Central memory CD4-positive, alpha-beta T cell (primary cell): ENCODE measurements around the gene SIAH3.

Experiments
- DNase-seq: peaks from one replicate; pipeline ENCODE4 v3.0.0; 2022

SIAH3 gene

DNA sequence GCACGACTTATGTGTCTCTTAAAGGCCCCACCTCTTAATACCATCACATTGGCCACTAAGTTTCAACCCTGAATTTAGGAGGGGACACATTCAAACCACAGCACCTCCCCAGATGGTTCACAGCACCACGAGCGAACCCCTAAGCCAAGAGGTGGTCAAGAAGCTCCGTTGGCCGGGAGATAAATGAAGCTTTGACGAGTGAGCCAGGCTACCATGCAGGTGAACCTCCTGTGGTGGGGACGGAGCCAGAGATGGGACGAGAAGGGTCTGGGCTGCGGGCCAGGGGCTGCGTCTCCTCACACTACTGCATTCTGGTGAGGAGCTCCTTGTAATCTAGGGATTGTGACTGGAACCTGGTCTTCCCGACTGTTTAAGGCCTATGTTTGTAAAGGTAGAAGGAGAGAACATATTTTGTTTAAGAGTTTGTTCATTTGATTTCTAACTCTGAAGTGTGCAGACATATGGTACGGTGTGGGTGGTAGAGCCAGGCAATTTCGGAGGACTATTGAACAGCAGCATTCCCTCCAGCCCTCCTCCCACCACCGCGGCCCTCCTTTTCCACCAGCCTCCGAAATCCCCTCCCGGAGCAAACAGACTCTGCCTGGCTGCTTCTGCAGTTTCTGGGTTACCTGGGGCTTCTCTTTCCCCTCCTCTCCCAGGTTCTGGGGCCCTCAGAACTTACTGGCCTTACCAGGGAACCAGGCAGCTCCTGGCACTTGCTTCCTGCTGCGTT lies 31.3 kb downstream of the SIAH3 start:
- no peak for DNase-seq

DNA sequence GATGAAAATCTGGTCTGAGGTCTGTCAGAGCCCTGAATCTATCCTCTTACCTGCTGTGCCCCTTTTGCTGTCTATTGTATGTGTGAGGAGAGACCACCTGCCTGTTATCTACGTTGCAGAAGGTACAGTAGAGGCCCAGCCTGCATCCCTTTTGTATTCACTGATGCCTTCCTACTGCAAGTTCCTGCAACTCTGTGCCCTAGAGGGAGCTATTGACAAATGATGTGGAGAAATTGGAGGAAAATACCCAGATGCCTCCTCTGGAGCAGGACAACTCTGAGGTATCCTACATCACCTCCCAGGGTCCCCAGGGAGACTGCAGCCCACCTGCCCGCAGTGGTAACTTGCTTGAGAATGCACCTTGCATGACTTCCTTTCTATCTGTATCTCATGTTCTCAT lies 33.7 kb downstream of the SIAH3 start:
- DNase-seq = no peak

DNA sequence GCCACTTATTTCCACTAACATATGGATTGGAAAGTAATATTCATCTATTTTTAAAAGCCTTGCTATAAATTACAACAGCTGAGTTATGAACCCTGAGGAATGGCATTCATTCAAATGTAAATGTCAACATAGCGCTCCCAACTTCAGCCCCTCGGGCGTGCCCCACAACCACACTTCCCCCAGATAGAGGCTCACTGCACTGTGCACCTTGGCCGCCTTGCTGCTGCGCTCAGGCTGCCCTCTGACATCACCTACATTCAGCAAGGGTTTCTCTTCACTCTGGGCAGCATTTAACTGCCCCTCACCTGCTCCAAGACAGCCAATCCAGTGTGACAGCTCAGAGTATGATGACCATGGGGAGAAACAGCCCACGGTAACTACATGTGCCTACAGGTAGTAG lies 35.1 kb downstream of the SIAH3 start:
- DNase-seq = no peak

DNA sequence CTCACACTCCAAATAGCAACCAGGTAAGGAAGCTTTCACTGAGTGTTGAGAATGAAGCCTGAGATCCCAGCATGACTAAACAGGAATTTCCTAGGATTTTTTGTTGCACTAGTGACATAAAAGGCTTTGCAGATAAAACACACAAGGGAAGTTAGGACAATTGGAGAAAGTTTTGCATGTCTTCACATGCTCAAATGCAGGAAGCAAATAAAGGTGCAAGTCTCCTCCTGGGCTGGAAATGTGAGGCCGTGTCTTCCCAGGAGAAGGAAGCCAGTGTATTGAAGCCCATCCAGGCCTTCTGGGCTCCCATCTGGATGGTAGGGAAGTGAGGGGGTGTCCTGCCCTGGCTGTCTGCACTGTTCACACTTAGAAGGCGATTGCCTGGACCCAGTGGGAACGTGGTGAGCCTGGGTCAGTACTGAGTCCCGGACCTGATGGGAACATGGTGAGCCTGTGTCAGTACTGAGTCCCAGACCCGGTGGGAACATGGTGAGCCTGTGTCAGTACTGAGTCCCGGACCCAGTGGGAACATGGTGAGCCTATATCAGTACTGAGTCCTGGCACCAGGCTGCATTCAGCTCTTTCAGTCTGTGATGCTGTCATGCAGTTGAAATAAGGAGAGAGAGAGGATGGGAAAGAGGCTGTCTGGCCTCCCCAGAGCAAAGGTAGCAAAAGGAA lies 38.7 kb downstream of the SIAH3 start:
- DNase-seq = no peak

DNA sequence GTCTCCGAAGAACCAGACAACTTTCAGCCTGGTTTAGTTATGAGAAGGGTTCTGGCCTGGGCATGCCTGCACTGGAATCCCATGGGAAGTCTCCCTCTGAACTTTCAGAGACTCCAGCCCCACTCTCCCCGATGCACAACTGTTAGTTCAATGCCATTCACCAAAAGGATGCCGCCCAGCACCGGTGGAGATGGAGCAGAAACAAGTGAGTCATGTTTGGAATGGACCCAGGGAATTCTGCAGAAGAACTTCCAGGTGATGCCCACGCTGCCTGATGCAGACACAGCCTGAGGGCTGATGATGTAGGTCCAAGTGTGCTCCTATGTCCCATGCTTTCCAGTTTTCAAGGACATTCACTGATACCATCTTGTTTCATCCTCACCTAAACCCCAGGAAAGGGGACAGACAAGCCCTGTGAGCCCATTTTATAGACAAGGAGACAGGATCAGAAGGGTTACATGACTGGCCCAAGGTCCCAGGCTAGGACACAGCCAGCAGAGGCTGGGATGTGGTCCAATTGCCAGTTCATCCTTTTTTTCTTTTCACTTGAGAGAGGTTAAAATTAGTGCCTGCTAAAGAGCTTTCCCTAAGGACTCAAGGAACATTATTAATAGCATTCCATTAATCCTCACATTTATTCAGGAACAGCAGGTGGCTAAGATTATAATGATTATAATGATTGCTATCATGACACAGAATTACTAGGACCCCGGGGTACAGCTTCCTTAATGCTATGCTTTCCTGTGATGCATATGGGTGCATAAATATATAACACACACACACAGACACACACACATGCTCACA lies 39.5 kb downstream of the SIAH3 start:
- no peak for DNase-seq

DNA sequence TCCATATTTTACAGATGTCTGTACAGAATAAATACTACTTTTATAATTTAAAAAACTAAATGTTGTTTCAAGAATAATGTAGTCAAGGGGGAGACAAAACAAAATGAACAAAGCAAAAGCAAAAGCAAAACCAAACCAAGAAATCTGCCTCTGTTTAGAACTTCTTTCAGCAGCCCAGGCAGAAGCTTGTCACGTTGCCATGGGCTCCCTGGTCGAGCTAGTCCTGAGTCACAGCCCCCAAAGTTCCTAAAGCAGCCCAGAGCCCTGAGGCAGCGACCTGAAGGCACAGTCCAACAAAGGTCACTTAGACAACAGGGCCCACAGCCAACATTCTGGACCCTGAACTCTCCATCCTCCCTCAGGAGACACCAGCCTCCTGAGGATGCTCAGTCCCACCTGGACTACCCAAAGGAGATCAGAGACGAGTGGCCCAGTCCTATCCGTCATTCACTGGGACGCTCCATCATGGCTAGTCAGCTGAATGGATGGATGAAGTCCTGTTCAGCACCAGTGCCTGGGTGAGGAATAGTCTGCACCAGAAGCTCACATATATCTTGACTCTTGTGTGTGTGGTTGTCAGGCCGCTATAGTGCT lies 41.7 kb downstream of the SIAH3 start:
- no peak for DNase-seq

DNA sequence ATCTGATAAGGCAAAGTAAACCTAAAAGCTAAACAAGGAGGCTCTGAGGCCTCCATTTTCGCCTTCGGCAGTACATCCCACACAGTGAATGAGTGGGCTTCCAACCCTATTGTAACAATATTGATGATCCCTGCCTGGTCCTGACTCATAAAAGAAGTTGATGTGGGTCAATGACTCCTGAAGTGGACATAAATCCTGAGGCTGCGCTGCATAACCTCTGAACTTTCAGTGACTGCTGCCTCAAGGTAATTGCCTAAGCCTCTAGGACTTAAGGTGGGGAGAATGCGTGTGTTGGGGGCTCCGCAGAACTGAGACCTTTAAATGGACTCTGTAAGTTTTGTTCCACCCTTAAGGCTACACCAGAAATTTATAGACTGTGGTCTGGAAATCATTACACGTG lies 42.6 kb downstream of the SIAH3 start:
- no peak for DNase-seq

DNA sequence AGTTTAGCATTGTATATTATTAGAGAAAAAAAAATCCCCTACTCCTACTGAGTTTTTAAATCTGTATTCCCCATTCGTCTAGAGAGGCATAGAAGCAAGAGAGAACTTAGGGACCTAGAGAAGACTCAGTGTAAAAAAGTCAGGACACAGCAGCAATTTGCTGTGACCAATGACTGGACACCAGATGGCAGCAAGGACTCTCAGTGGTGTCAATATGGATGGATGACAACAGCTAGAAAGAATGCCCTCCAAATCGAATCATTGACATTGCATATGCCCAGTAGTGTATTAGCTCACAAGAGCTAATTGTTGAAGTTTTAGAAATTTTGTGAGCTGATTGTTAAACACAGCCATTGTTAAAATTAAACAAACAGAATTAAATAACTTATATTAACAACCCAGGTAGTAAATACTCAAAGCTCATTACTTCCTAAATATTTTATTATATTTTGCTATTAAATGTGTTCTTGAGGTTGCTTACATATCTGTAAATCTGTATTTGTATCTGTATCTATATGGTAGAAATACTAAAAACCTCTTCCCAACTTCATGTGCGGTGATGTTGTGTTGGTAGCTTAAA lies 43.9 kb downstream of the SIAH3 start:
- DNase-seq = peak; percentile 9

DNA sequence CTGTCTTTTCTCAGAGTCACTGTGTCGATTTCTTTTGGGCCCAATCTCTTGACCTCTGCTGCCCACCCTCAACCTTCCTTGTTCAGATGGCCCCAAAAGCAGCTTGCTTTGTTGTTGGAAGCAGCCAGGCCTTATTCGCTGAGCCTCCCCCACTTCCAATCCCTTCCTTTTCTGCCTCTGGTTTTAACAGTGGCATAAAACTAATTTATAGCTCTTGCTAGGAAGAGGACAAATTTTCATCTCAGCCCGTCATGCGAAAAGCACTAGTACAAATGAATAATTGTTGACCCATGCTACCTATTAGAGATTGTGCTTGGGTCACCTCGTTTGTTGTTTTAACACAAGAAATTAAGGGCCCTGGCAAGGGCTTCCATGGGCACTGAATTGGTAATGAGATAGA lies 51.1 kb downstream of the SIAH3 start:
- DNase-seq = no peak

DNA sequence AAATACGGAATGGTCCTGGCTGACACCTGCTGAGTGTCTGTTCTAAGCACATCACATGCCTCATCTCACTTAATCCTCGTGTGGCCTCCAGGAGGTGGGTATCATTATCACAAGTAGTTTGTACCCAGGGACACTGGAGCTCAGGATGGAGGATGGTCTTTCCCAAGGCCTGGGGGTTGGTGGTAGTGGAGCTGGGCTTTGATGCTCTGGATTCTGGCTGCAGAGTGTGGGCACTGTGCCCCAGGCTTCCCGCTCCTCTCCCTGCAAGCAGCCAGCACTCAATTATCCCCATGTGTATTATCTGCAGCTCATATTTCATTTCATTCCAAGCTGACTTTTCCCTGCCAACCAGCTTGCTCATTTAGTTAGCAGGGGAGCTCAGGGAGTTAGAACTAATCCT lies 52.1 kb downstream of the SIAH3 start:
- DNase-seq = no peak

DNA sequence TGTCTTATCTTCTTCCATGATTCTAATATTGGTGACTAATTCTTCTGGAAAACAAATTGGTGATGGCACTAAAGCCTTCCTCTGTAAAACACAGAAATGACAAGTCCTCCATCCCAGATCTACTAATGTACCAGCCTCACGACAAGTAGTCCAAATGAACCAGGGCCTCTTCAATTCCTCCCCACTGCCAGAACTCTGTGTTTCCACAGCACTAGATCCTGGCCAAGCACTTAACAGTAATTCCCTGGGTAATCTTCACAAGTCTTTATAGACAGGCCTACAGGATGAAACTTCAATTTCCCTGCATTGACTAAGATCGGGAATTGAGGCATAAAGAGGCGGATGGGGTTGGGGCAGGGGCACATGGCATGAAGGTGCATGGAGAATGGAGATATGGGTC lies 52.7 kb downstream of the SIAH3 start:
- DNase-seq = no peak

DNA sequence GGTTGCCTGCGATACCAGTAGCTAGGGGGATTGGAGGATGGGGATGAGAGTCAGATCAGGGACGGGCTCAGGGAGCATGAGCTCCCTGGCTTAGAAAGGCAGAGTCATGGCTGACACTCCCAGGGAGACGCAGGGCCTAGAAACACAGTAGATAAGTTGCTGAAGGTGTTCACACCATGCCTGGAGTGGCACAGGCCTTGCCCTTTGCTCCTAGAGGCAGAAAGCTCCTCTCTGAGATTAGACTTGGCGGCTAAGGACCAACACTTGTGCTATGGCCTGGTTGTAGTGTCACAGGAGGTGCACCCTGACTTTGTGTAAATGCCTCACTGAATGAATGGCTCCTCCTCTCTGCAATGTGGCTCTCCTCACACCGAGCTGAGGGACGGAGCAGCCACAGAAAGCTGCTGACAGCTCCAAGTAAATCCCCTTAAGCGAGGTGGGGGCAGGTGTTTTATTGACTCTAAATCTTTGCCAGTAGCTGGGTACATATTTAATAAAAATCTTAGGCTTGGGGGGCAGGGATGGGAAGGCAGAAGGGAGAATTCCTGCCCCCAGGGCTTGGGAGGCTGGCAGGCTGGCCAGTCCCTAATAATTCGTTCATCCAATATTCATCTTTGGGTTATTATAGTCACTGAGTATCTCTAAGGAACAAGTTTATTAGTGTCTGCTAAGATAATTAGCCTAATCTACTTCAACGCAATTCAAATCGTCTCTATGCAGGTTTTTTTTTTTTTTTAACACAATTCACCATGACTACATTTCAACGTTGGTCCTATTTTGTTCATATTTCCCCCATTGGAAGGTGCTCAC lies 54.9 kb downstream of the SIAH3 start:
- DNase-seq = no peak

DNA sequence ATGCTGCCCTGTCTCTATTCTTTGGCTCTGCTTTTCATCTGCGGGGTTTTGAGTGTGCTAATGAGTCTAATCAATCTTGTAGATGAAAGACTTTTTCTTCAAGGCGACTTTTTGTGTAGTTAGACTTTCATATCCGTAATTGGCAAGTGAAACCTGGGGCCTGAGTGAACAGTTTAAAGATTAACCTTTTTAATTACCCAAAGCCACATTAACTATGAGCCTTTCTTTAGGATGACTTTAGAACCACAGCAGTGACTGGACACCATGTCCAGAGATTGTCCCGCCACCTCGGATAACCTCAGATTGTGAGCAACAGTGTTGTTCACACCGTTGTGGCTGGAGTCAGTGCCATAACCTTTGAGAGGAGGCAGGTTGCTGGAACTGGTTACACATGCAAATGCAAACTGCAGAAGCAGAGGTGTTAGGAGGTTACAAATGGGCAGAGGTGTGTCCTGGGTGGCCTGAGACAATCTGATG lies 58.7 kb downstream of the SIAH3 start:
- no peak for DNase-seq

DNA sequence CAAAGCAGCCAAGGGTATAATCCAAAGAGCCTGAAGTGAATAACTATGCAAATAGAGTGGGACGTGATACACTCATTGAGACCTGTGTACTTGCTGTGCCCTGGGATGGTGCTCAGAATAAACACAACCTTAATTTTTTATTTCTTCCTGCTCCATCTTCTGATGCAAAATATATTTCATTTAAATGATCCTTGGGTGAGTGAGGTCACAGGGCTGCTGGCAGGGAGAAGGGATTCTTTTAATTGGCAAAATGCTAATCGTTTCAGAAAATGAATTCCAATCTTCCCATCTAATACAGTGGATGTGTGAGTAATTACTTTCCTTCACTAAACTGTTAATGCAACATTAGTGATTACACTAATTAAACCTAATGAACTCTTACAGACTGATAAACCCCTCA lies 63.5 kb downstream of the SIAH3 start:
- no peak for DNase-seq

DNA sequence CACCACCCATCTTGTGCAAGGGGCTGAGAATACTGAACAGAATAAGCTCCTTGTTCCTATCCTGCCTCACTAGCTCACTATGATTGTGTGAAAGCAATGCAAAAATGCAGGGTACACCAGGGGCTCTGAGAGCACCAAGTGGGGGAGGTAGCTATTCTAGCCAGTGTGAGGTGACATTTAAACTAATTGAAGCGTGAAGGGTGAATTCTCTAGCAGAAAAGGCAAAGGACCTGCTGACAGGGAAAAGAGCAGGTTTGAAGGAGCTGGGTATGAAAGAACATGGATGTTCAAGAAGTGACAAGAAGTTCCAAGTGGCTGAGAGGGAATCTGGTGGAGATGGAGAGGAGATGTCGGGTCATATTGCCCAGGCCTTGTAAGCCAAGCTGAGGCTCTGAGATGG lies 64.2 kb downstream of the SIAH3 start:
- DNase-seq = no peak

DNA sequence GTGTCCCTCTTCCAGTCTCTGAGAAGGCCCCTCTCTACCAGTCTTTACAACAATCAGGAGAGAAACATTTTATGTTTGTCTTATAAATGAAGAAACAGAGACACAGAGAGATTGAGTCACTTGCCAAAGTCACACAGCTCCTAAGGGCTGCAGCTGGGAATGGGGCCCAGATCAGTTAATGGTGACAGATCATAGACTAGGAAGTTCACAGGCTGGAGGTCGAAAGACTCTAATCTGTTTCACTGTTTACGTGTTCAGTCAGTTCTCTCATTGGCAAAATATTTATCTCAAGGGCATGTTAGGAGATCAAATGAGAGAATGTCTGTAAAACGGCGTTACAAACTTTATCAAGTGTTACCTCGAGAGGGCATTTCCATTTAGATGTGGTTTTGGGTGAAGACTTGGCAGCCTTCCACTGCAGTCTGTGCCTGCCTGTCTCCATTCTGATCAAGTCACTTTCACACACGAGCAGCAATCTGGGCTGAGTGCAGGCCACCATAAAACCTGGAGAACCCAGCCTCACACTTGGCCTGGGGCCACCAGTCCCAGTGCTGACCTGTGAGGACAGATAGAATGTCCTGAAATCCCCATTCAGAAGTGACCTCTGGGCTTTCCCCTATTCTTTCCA lies 65.1 kb downstream of the SIAH3 start:
- DNase-seq = peak; percentile 19

DNA sequence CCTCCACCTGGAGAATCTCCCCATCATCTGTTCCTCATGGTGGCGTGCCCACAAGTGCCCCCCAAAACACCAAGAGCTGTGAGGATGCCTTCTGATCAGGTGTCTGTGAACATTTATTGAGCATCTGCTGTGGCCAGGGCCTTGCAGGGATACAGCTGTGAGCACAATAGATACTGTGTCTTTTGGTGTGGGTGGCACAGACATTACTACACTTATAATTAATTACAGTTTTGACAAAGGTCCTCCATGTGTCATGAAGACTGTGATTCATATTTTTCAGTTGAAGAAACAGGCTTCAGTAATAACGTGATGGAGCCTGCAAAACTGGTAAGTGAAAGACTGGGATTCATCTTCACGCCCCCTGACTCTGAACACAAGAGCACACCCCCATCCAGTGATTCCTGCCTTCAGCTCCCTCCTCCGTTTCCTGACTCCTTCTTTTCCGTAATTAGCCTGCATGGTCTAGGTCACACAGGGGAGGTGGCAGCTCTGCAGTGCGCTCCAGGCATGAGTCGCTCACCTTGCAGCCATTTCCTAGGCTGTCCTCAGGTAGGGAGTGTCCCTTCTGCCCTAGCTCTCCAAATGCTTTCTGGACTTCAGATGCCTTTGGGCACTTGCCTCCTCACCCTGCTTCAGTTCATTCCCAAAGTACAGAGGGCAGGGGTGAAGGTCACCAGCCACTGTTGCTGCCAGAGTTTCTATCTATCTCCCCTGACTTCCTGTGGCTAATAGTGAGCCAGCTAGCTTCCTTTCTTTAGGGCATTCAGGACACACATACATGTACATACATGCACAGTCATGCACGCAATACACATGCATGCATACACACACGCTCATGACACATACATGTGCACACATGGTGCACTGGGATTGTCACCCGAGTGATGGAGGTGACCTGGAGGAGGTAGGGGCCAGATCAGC lies 66.5 kb downstream of the SIAH3 start:
- DNase-seq = no peak

DNA sequence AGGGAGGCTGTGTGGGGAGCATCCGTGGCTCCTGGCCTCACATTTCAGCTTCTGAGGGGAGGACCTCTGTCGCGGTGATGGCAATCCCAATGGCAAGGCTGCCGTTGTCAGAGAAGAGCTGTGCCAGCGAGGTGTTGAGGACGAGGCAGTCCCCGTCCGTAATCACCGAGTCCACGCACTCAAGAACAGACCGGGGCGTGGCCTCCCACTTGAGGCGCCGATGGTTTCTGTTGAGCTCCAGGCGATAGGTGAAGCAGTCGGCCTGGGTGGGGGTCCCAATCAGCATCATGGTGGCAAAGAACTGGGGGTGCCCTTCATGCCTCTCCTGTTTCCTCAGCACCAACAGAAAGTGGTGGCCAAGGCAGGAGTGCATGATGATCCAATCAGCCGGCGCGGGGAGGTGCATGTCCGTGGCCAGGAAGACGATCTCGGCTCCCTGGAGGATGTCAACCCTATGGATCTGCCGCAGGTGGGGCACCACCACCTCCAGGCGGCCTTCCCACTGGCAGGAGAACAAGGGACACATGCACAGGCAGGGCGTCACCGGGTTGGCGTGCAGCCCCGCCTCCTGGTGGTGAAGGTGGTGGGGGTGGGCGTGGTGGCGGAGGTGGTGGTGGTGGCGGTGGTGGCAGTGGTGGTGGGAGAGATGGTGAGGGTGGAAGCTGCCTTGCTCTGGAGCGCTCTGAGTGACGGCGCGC lies 68.1 kb downstream of the SIAH3 start:
- DNase-seq = no peak

DNA sequence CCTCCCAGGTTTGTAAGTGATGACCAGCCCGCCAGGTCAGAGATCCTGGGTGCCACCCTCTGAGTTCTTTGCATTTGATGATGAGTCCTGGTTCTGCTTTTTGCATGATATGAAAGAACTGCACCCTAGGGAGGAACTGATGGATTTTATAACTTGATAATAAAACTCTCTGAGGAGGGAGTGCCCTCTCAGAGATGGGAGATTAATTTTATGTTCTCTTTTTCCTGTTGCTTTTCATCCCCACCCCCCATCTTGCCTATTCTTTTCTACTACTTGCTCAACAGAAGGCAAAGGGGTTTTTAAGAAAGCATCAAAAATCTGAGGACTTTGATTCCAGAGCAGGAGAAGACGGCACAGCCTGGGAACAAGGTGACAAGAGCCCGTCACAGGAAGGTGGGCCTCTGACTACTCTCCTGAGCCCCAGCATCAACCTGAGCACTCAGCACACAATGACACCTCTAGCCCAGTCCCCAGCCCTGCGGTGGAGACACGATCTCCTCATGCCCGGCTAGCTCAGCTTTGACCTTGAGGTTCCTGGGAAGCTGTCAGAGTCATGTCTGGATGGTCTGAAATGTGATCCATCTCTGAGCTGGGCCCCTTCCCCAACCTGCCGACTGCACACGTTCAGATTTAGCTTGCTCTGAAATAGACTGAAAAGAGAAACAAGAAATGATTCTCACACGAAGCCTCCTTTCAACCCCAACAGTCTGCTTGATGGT lies 69.1 kb downstream of the SIAH3 start:
- no peak for DNase-seq
